T-cell (primary cell): ENCODE measurements around the gene ABCF3. TPM values are rescaled to one million over a fixed set of nuclear protein-coding genes. Genes with fewer than 3 reads are reported as not detected.
A peak's percentile ranks its signal among the peaks of the same experiment; 100 is the strongest.

Experiments used
- ATAC-seq, 4 experiments: fragments of 200-7000 bp in 3 of 4; fragments of 150-1000 bp in 1 of 4; cut with Tn5 transposase; replicated peaks in 1 of 4; 1 replicate in 3 of 4; 2 replicates in 1 of 4; pipeline ENCODE4 v1.10.0; 2021; ENCODE audit warnings: moderate library complexity in 3 of 4, mild to moderate bottlenecking in 2 of 4, moderate number of reproducible peaks in 1 of 4
- CTCF ChIA-PET, 2 donors: fragments of 300-600 bp; sonication (Branson Sonifier 250); formaldehyde crosslinking; loops; one replicate each; lab custom pipeline; 2022; ENCODE audit warnings: antibody characterized with exemption in 2 of 2; lab: Charles Lee
- POLR2A ChIA-PET, 2 donors: fragments of 300-600 bp; sonication (Branson Sonifier 250); formaldehyde crosslinking; loops; one replicate each; lab custom pipeline; 2022; ENCODE audit warnings: antibody characterized with exemption in 2 of 2; lab: Charles Lee
- DNase-seq, 35 experiments: peaks; one replicate each; pipeline versions ENCODE4 v3.0.0 to v3.0.0-alpha.2; 2013 to 2023
- H3K27ac ChIP-seq: one replicate; pipeline ENCODE4 v1.5.1; 2013; ENCODE audit warnings: low read length
- H3K27me3 ChIP-seq, 2 experiments: replicated peaks in 1 of 2; 1 replicate in 1 of 2; 2 replicates in 1 of 2; pipeline versions ENCODE4 v1.6.1 to v1.7.0; 2013; ENCODE audit warnings: low read length in 1 of 2, mixed read lengths in 1 of 2; ENCODE audit not compliant: control insufficient read depth in 2 of 2, insufficient read depth in 2 of 2; ENCODE audit errors: extremely low read depth in 1 of 2
- H3K36me3 ChIP-seq, 2 donors: 1 replicate in 1 of 2; 2 replicates in 1 of 2; pipeline versions ENCODE4 v1.6.1 to v1.7.0; 2013; ENCODE audit warnings: low read length in 1 of 2; ENCODE audit not compliant: control insufficient read depth in 2 of 2, insufficient read depth in 1 of 2; ENCODE audit errors: extremely low read depth in 1 of 2
- H3K4me1 ChIP-seq, 2 experiments: 1 replicate in 1 of 2; 2 replicates in 1 of 2; pipeline versions ENCODE4 v1.6.1 to v1.7.0; 2013; ENCODE audit warnings: low read length in 2 of 2, mixed read lengths in 1 of 2; ENCODE audit not compliant: insufficient read depth in 2 of 2, control insufficient read depth in 1 of 2; ENCODE audit errors: extremely low read depth in 1 of 2
- H3K4me3 ChIP-seq, 2 donors: 1 replicate in 1 of 2; 2 replicates in 1 of 2; pipeline versions ENCODE4 v1.5.1 to v1.7.0; 2013; ENCODE audit warnings: mild to moderate bottlenecking in 2 of 2, low read length in 1 of 2, moderate library complexity in 1 of 2; ENCODE audit not compliant: control insufficient read depth in 1 of 2; ENCODE audit errors: extremely low read depth in 1 of 2
- H3K9me3 ChIP-seq: 2 replicates; pipeline ENCODE4 v1.7.0; 2013
- H3K27ac Mint-ChIP-seq, 2 donors: one replicate each; pipeline ENCODE4 v1.8.0; 2020 to 2021; ENCODE audit warnings: mild to moderate bottlenecking in 2 of 2, mixed read lengths in 2 of 2
- H3K27me3 Mint-ChIP-seq, 2 donors: one replicate each; pipeline ENCODE4 v1.8.0; 2021 to 2022; ENCODE audit warnings: mixed read lengths in 2 of 2
- H3K36me3 Mint-ChIP-seq: one replicate; pipeline ENCODE4 v1.8.0; 2021; ENCODE audit warnings: mixed read lengths
- H3K4me1 Mint-ChIP-seq, 3 donors: one replicate each; pipeline ENCODE4 v1.8.0; 2020 to 2022; ENCODE audit warnings: mixed read lengths in 3 of 3, mild to moderate bottlenecking in 1 of 3
- H3K4me3 Mint-ChIP-seq, 3 donors: one replicate each; pipeline ENCODE4 v1.8.0; 2020 to 2022; ENCODE audit warnings: mild to moderate bottlenecking in 3 of 3, mixed read lengths in 3 of 3, moderate library complexity in 3 of 3
- H3K9me3 Mint-ChIP-seq, 3 donors: one replicate each; pipeline ENCODE4 v1.8.0; 2020 to 2022; ENCODE audit warnings: mixed read lengths in 3 of 3
- WGBS: methylation state at CpG from one replicate; pipeline ENCODE4 v1.1.5; 2013; ENCODE audit warnings: missing lambda C conversion rate; ENCODE audit not compliant: insufficient coverage; 5-methylcytosine and 5-hydroxymethylcytosine counted together
- total RNA-seq, 35 experiments: library from RNA in 6 of 35; stranded (reverse) in 6 of 35; fragments of 120-200 nt in 1 of 35; gene quantifications; one replicate each; pipeline versions ENCODE4 v1.2.1 to v1.2.4 and lab custom pipeline; 2013 to 2026

Gene ABCF3
- total RNA-seq, 5 donors from 2014 or later (not counting 1 experiment from before 2014, with no cell fraction given), result 112 to 145 (median 125) TPM

DNA sequence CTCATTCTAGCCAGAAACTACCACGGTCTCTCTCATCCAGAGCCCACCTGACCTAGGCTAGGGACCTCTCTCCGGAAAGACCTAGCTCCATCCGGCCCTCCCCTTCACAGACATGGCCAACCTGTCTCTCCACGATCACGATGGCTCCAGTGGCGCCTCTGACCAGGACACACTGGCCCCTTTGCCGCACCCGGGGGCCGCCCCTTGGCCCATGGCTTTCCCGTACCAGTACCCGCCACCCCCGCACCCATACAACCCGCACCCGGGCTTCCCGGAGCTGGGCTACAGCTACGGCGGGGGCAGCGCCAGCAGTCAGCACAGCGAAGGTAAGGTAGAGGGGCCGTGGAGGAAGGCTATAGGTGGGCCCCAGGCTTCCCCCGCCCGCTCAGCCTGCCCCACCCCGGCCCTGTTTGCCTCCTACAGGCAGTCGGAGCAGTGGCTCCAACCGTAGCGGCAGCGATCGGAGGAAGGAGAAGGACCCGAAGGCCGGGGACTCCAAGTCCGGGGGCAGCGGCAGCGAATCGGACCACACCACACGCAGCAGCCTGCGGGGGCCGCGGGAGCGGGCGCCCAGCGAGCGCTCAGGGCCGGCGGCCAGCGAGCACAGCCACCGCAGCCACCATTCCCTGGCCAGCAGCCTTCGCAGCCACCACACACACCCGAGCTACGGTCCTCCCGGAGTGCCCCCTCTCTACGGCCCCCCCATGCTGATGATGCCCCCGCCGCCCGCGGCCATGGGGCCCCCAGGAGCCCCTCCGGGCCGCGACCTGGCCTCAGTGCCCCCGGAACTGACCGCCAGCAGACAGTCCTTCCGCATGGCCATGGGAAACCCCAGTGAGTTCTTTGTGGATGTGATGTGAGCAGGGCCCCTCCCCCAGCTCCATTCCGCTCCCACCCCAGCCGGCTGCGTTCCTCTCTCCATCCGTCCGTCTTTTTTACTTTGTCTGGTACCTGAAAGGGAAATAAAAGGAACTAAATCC is 15.8 kb upstream of the ABCF3 start:
- Mint-ChIP-seq H3K9me3 (no peaks in the 10 kb centered on the region), H3K36me3 (peaks cover 27% of the 10 kb centered on the region), H3K27ac (no peak overlapping the region), H3K4me1 (peaks cover 0 to 9% (median 3%) of the 10 kb centered on the region in 3 donors), H3K4me3 (no peak overlapping the region), H3K27me3 (no peaks in the 10 kb centered on the region)
- Histone ChIP-seq H3K4me3 (no peak overlapping the region), H3K36me3 (peaks cover 13 to 43% of the 10 kb centered on the region in 2 donors), H3K27me3 (no peaks in the 10 kb centered on the region), H3K4me1 (peaks cover 0 to 7% of the 10 kb centered on the region in 2 experiments), H3K9me3 (no peaks in the 10 kb centered on the region), H3K27ac (no peak overlapping the region)
- ChIA-PET POLR2A (no interaction called here), CTCF (no interaction called here)
- DNase-seq, result no peak
- no peak for ATAC-seq
- 97% methylated on average over 35 of the region's 66 CpGs for WGBS

DNA sequence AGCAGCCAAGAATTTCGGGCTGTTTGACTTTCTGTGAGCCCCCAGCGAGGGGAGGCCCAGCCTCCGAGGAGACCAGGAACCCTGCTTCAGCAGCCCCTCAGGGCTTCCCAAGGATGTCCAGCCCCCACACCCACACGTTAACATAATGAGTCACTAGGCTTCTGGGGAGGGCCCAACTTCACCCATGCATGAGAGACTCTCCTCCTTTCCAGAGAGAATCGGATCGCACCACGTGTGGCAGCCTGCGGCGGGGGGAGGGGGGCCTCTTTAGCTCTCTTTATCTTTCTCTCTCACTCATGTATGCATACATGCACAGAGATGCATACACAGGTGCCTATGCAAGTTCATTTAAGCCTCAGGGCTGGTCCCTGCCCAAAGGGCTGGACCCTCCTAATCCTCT is 14.4 kb upstream of the ABCF3 start:
- Histone ChIP-seq H3K27me3 (no peaks in the 10 kb centered on the region), H3K36me3 (peaks cover 8 to 29% of the 10 kb centered on the region in 2 donors), H3K4me3 (no peak overlapping the region), H3K27ac (no peak overlapping the region), H3K4me1 (peaks cover 6 to 21% of the 10 kb centered on the region in 2 experiments), H3K9me3 (no peaks in the 10 kb centered on the region)
- H3K9me3 Mint-ChIP-seq, result no peaks in the 10 kb centered on the region
- ATAC-seq, result no peak
- peaks cover 14 to 23% (median 17%) of the 10 kb centered on the region in 3 donors for H3K4me1 Mint-ChIP-seq
- H3K27ac Mint-ChIP-seq, result no peak overlapping the region
- H3K27me3 Mint-ChIP-seq, result no peaks in the 10 kb centered on the region
- 93% methylated on average over 7 of the region's 9 CpGs for WGBS
- peaks cover 22% of the 10 kb centered on the region for H3K36me3 Mint-ChIP-seq
- no peak for DNase-seq
- ChIA-PET CTCF (interaction anchor here in 1 of 2 donors (0.6 kb wide), 1 partner anchor 26 kb away, joined by 5 read pairs; no protein-coding TSS in a partner anchor), POLR2A (no interaction called here)
- no peak overlapping the region for H3K4me3 Mint-ChIP-seq

DNA sequence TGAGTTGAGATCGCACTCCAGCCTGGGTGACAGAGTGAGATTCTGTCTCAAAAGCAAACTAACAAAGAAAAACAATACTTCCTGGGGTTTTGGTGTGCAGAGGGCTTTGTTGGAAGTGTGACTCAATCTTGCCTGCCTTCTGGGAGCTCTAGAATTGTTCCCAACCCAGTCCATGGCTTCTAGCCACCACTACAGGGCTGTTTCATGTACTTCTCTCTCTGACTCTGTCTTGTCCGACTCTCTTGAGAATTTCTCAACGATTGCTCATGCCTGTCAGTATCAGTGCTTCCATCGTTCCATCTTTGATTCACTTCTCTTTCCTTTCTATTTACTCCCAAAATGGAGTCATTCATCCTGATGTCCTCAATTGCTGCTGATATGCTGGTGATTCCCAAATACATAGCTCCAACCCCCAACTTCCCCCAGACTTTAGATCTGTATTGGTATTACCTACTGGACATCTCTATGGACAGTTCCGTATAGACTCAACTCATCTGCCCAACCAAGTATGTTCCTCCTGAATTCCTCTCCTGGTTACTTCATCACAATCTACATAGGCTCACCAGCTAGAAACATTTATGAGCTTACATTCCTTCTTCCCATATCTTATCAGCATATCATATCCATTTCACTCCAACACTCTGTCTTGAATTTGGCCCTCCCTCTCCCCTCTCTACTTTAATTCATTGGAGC is 13.2 kb upstream of the ABCF3 start:
- ChIA-PET CTCF (interaction anchor here in 1 of 2 donors (0.7 kb wide), 1 partner anchor 55 kb away, joined by 3 read pairs; no protein-coding TSS in a partner anchor), POLR2A (no interaction called here)
- H3K36me3 ChIP-seq, result peaks cover 3 to 28% of the 10 kb centered on the region in 2 donors
- no peak overlapping the region for H3K4me3 ChIP-seq
- WGBS, result 95% methylated on average over 4 of the region's 5 CpGs
- peaks cover 13% of the 10 kb centered on the region for H3K36me3 Mint-ChIP-seq
- no peaks in the 10 kb centered on the region for H3K9me3 Mint-ChIP-seq
- no peak overlapping the region for H3K27ac ChIP-seq
- H3K4me3 Mint-ChIP-seq, result no peak overlapping the region
- H3K27ac Mint-ChIP-seq, result no peak overlapping the region
- no peak for ATAC-seq
- no peaks in the 10 kb centered on the region for H3K27me3 ChIP-seq
- H3K4me1 ChIP-seq, result peaks cover 6 to 33% of the 10 kb centered on the region in 2 experiments
- no peak for DNase-seq
- H3K9me3 ChIP-seq, result no peaks in the 10 kb centered on the region
- peaks cover 23 to 36% (median 25%) of the 10 kb centered on the region in 3 donors for H3K4me1 Mint-ChIP-seq
- no peaks in the 10 kb centered on the region for H3K27me3 Mint-ChIP-seq

GRCh38 chr3:184173374-184173722 is 12.7 kb upstream of the ABCF3 start:
- WGBS, result no CpG with 5 or more reads among the region's 2 CpGs
- peaks cover 17% of the 10 kb centered on the region for H3K36me3 Mint-ChIP-seq
- H3K27ac Mint-ChIP-seq, result no peak overlapping the region
- ChIA-PET CTCF (interaction anchor here in 1 of 2 donors (1.0 kb wide), 1 partner anchor 77 kb away, joined by 3 read pairs; the partner anchor contains the start of gene EEF1AKMT4), POLR2A (interaction anchor here in 1 of 2 donors (0.6 kb wide), 2 partner anchors 11 to 179 kb away, joined by 6 to 10 read pairs; no protein-coding TSS in a partner anchor)
- H3K27ac ChIP-seq, result no peak overlapping the region
- H3K4me1 ChIP-seq, result peaks cover 6 to 39% of the 10 kb centered on the region in 2 experiments
- peaks cover 3 to 28% of the 10 kb centered on the region in 2 donors for H3K36me3 ChIP-seq
- H3K4me3 Mint-ChIP-seq, result no peak overlapping the region
- no peaks in the 10 kb centered on the region for H3K27me3 Mint-ChIP-seq
- no peak for DNase-seq
- no peaks in the 10 kb centered on the region for H3K9me3 ChIP-seq
- ATAC-seq, result no peak
- H3K4me1 Mint-ChIP-seq, result peaks cover 29 to 41% (median 30%) of the 10 kb centered on the region in 3 donors
- no peaks in the 10 kb centered on the region for H3K9me3 Mint-ChIP-seq
- H3K27me3 ChIP-seq, result no peaks in the 10 kb centered on the region
- H3K4me3 ChIP-seq, result no peak overlapping the region

- ChIA-PET CTCF (interaction anchor here (0.5 to 1.5 kb wide), 5 partner anchors 11 to 277 kb away, joined by 3 to 7 read pairs (median 5); partner anchors contain the start of genes ABCF3 (in 1 of the 2) and EEF1AKMT4 (in 1 of the 2)), POLR2A (interaction anchor here in 1 of 2 donors (1.0 kb wide), 1 partner anchor 10 kb away, joined by 3 read pairs; no protein-coding TSS in a partner anchor)
- Mint-ChIP-seq H3K27ac (peak overlapping the region; percentile 74 to 82), H3K27me3 (no peaks in the 10 kb centered on the region), H3K9me3 (no peaks in the 10 kb centered on the region), H3K4me1 (peaks cover 33 to 43% (median 33%) of the 10 kb centered on the region in 3 donors), H3K36me3 (peaks cover 21% of the 10 kb centered on the region), H3K4me3 (peak overlapping the region; percentile 89 to 98 (median 97))
- WGBS, result 0% methylated on average over 1 of the region's 4 CpGs
- peaks cover 8 to 29% of the 10 kb centered on the region in 2 donors for H3K36me3 ChIP-seq
- peaks cover 6 to 43% of the 10 kb centered on the region in 2 experiments for H3K4me1 ChIP-seq
- no peaks in the 10 kb centered on the region for H3K27me3 ChIP-seq
- H3K27ac ChIP-seq, result peak overlapping the region; percentile 36
- DNase-seq (peak in 3 of 35 experiments; percentile 1 to 11 (median 6)), ATAC-seq (no peak)
- no peaks in the 10 kb centered on the region for H3K9me3 ChIP-seq
- no peak overlapping the region for H3K4me3 ChIP-seq
These were observed 11.7 kb upstream of the ABCF3 start for GRCh38 chr3:184174284-184174645.
